SK-N-SH (cell line): ENCODE data around the gene SMOC1.

ENCODE experiments used
- CTCF ChIP-seq: fragments of 200-600 bp; sonication (generic); IDR thresholded peaks from 2 replicates; pipeline ENCODE4 v1.6.1; 2017; ENCODE audit warnings: antibody characterized with exemption, mild to moderate bottlenecking, moderate library complexity
- EP300 ChIP-seq, 2 experiments: IDR thresholded peaks; 2 replicates each; pipeline versions ENCODE4 v1.4.0 to v1.6.1; 2012; ENCODE audit warnings: borderline replicate concordance in 1 of 2, low read depth in 1 of 2, low read length in 1 of 2
- EZH2phosphoT487 ChIP-seq: fragments of 200-600 bp; sonication (generic); IDR thresholded peaks from 2 replicates; pipeline ENCODE4 v1.6.1; 2017; ENCODE audit warnings: low read depth, mixed run types, mild to moderate bottlenecking, antibody characterized with exemption, moderate library complexity, borderline replicate concordance
- FOSL2 ChIP-seq: IDR thresholded peaks from 2 replicates; pipeline ENCODE4 v1.4.0; 2012; ENCODE audit warnings: low read depth, mild to moderate bottlenecking, moderate library complexity, borderline replicate concordance
- FOXJ3 ChIP-seq: sonication (generic); formaldehyde crosslinking; IDR thresholded peaks from 2 replicates; pipeline ENCODE4 v1.5.1; 2020; ENCODE audit warnings: mild to moderate bottlenecking, missing genetic modification reagents
- FOXM1 ChIP-seq: IDR thresholded peaks from 2 replicates; pipeline ENCODE4 v1.4.0; 2012; ENCODE audit warnings: low read depth, mild to moderate bottlenecking
- GABPA ChIP-seq: IDR thresholded peaks from 2 replicates; pipeline ENCODE4 v1.4.0; 2012; ENCODE audit warnings: low read depth, mild to moderate bottlenecking
- MAX ChIP-seq: IDR thresholded peaks from 2 replicates; pipeline ENCODE4 v1.4.0; 2012; ENCODE audit warnings: low read depth
- MXI1 ChIP-seq: IDR thresholded peaks from 2 replicates; pipeline ENCODE4 v1.6.1; 2012; ENCODE audit warnings: mild to moderate bottlenecking, low read depth, low read length, improper control_type of control experiment
- NFIC ChIP-seq: IDR thresholded peaks from 2 replicates; pipeline ENCODE4 v1.4.0; 2012; ENCODE audit warnings: borderline replicate concordance
- POLR2AphosphoS5 ChIP-seq: IDR thresholded peaks from 2 replicates; pipeline ENCODE4 v1.6.1; 2012; ENCODE audit warnings: low read depth, low read length
- SIN3A ChIP-seq: IDR thresholded peaks from 2 replicates; pipeline ENCODE4 v1.6.1; 2012; ENCODE audit warnings: low read depth, mild to moderate bottlenecking, low read length, moderate library complexity, borderline replicate concordance
- SMC3 ChIP-seq: IDR thresholded peaks from 2 replicates; pipeline ENCODE4 v1.6.1; 2012; ENCODE audit warnings: low read depth, low read length, improper control_type of control experiment
- YY1 ChIP-seq: IDR thresholded peaks from 2 replicates; pipeline ENCODE4 v1.4.0; 2012; ENCODE audit warnings: low read depth, mild to moderate bottlenecking

- no peak for TF ChIP-seq FOSL2
- no peak for TF ChIP-seq MAX
- no peak for TF ChIP-seq CTCF
- TF ChIP-seq YY1: no peak
- no peak for TF ChIP-seq POLR2AphosphoS5
- no peak for TF ChIP-seq SIN3A
- TF ChIP-seq EZH2phosphoT487: no peak
- TF ChIP-seq GABPA: no peak
- no peak for TF ChIP-seq FOXM1
- TF ChIP-seq MXI1: no peak
- no peak for TF ChIP-seq NFIC
- TF ChIP-seq FOXJ3: no peak
- TF ChIP-seq EP300 (IDR thresholded peaks at IDR 0.05; ENCODE audit: borderline replicate concordance in 1 of 2, low read depth in 1 of 2, low read length in 1 of 2): no peak
- TF ChIP-seq SMC3: no peak
These were observed 33.4 kb upstream of the SMOC1 start for GRCh38 chr14:69845787-69846186.
